Measurements from ENCODE around the gene SMIM38.

GRCh38 chr11:69172674-69173073 lies 16.9 kb downstream of the SMIM38 start:
- TF ChIP-seq POLR2A (IDR thresholded peaks at IDR 0.05), result no peak
- TF ChIP-seq CTCF (IDR thresholded peaks at IDR 0.05), result no peak
